Progenitor cell of endocrine pancreas (in vitro differentiated cells): ENCODE measurements around the gene PUSL1. TPM values are rescaled to one million over a fixed set of nuclear protein-coding genes. Genes with fewer than 3 reads are reported as not detected.
A peak's percentile ranks its signal among the peaks of the same experiment; 100 is the strongest.

Experiments
- DNase-seq: peaks from one replicate; pipeline ENCODE4 v3.0.0; 2021; ENCODE audit warnings: low spot score; ENCODE audit not compliant: unreplicated experiment
- H3K27ac Mint-ChIP-seq: 2 replicates; pipeline ENCODE4 v1.8.0; 2021; ENCODE audit warnings: mild to moderate bottlenecking, moderate library complexity, mixed read lengths
- H3K27me3 Mint-ChIP-seq: 2 replicates; pipeline ENCODE4 v1.8.0; 2021; ENCODE audit warnings: mixed read lengths
- H3K36me3 Mint-ChIP-seq: 2 replicates; pipeline ENCODE4 v1.8.0; 2022; ENCODE audit warnings: mixed read lengths; ENCODE audit not compliant: insufficient read depth
- H3K4me1 Mint-ChIP-seq: 2 replicates; pipeline ENCODE4 v1.8.0; 2021; ENCODE audit warnings: low read depth, mixed read lengths
- H3K4me3 Mint-ChIP-seq: 2 replicates; pipeline ENCODE4 v1.8.0; 2021; ENCODE audit warnings: low read depth, mild to moderate bottlenecking, moderate library complexity, mixed read lengths
- H3K9me3 Mint-ChIP-seq: 2 replicates; pipeline ENCODE4 v1.8.0; 2021; ENCODE audit warnings: low read depth, mixed read lengths
- total RNA-seq: library from RNA; stranded (reverse); gene quantifications from 2 replicates; pipeline ENCODE4 v1.2.1, GENCODE V29; 2021
- TF ChIP-seq, protein P1 (sequence below): fragments of 200-600 bp; sonication (generic); IDR thresholded peaks from one replicate; pipeline ENCODE4 v1.5.0; 2021; ENCODE audit warnings: antibody characterized with exemption, mild to moderate bottlenecking; ENCODE audit not compliant: unreplicated experiment

Gene PUSL1
- total RNA-seq, 1 donor from 2014 or later, result 13.8 TPM

DNA sequence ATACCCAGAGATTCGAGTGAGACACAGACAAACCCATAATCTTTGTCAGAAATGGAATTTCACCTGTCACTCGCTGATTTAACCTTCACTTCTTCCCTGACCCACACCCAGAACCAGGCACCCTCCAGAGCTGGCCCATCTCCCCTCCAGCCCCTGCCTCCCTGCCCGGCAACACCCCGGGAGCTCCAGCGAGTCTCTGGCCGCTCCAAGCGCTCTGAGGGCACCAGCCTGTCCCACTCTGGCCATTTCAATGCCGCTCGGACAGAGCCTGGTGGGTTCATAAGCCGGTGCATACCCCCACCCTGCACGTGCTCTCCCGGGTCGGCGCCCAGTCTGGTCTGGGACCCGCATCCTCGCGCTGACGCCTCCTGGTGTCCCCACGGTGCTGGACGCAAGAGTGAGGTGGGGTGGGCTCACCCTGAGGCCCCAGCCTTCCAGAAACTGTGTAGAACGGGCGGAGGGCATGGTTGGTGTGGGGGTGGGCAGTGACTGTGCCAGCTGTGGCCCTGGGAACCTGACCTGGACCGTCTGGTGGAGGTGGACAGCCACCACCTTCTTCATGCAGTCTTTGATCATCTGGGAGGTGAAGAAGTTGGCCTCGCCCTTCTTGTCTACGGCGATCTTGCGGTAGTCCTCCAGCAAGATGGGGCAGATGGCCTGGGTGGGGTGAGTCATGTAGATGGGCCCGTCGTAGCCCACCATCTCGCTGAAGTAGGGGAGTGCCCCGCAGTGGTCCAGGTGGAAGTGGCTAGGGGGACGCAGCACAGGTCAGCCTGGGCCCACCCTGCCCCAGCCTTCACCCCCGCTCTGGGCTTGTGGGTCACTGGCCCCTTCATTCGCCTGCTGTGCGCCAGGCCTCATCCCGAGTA is 10.6 kb downstream of the PUSL1 start:
- Mint-ChIP-seq H3K27me3 (no peaks in the 10 kb centered on the region), H3K9me3 (no peaks in the 10 kb centered on the region), H3K4me3 (no peak overlapping the region), H3K27ac (no peak overlapping the region), H3K36me3 (peaks cover 1% of the 10 kb centered on the region), H3K4me1 (peaks cover 9% of the 10 kb centered on the region)
- TF ChIP-seq, protein P1, sequence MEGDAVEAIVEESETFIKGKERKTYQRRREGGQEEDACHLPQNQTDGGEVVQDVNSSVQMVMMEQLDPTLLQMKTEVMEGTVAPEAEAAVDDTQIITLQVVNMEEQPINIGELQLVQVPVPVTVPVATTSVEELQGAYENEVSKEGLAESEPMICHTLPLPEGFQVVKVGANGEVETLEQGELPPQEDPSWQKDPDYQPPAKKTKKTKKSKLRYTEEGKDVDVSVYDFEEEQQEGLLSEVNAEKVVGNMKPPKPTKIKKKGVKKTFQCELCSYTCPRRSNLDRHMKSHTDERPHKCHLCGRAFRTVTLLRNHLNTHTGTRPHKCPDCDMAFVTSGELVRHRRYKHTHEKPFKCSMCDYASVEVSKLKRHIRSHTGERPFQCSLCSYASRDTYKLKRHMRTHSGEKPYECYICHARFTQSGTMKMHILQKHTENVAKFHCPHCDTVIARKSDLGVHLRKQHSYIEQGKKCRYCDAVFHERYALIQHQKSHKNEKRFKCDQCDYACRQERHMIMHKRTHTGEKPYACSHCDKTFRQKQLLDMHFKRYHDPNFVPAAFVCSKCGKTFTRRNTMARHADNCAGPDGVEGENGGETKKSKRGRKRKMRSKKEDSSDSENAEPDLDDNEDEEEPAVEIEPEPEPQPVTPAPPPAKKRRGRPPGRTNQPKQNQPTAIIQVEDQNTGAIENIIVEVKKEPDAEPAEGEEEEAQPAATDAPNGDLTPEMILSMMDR, result no peak
- DNase-seq, result no peak

GRCh38 chr1:1319646-1319941 is 11.2 kb downstream of the PUSL1 start:
- H3K4me3 Mint-ChIP-seq, result no peak overlapping the region
- H3K27ac Mint-ChIP-seq, result no peak overlapping the region
- no peaks in the 10 kb centered on the region for H3K9me3 Mint-ChIP-seq
- peaks cover 1% of the 10 kb centered on the region for H3K36me3 Mint-ChIP-seq
- no peak for DNase-seq
- H3K27me3 Mint-ChIP-seq, result no peaks in the 10 kb centered on the region
- TF ChIP-seq, protein P1, result no peak
- H3K4me1 Mint-ChIP-seq, result peaks cover 9% of the 10 kb centered on the region

DNA sequence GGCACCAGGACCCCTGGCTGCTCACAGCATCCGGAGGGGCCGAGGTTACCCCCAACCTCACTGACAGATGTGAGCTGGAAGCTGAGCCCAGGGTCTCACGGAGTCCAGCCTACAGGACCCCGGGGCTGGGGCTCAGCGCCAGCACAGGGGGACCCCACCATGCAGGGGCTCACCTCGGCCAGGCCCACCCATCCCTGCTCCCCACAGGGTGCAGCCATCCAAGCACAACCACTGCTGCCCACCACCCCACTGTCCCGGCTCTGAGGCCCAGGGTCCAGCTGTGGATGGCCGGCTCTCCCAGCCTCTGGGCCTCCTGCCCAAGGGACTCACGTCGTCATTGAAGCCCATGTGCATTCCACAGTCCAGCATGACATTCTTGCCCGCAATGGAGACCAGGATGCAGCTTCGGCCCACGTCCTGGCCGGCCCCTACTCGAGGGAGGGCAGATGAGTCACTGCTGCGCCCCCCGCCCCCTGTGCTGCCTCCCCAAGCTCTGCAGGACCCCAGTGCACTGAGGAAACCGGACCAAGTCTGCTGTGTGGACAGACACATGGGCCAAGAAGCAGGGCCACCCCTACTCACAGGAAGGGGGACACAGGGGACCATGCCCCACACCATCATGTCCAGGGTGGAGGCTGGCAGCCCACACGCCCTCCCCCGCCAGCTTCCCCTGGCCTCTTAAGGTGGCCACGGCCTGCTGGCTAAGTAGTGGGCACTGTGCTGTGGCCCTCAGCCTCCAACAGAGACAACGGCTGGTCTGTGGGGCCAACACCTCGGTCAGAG is 12.5 kb downstream of the PUSL1 start:
- Mint-ChIP-seq H3K4me3 (no peak overlapping the region), H3K27ac (no peak overlapping the region), H3K9me3 (no peaks in the 10 kb centered on the region), H3K4me1 (peaks cover 7% of the 10 kb centered on the region), H3K36me3 (peaks cover 1% of the 10 kb centered on the region), H3K27me3 (no peaks in the 10 kb centered on the region)
- DNase-seq, result no peak
- TF ChIP-seq, protein P1, result no peak

DNA sequence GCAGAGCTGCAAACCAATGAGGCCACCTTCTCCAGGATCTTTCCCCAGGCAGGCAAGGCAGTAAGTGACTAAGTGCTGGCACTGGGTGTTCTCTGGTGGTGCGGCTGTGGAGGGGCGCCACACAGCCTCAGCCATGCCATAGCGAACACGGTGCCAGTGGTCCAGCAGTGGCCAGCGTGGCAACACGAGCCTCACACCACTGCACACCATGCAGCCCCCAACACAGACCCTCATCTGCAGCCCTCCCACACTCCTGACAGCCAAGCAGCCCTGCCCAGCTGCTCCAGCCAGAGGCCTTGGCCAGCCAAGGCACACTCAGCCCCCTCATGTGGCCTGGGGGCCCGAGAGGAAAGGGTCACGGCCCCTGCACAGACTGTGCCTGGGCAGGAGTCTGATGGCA is 13.1 kb downstream of the PUSL1 start:
- Mint-ChIP-seq H3K4me3 (no peak overlapping the region), H3K4me1 (peaks cover 7% of the 10 kb centered on the region), H3K36me3 (peaks cover 1% of the 10 kb centered on the region), H3K9me3 (no peaks in the 10 kb centered on the region), H3K27ac (no peak overlapping the region), H3K27me3 (no peaks in the 10 kb centered on the region)
- no peak for DNase-seq
- TF ChIP-seq, protein P1, result no peak

- Mint-ChIP-seq H3K27me3 (no peaks in the 10 kb centered on the region), H3K27ac (peak overlapping the region; percentile 57), H3K9me3 (no peaks in the 10 kb centered on the region), H3K4me3 (peak overlapping the region; percentile 83), H3K36me3 (peaks cover 1% of the 10 kb centered on the region), H3K4me1 (peaks cover 7% of the 10 kb centered on the region)
- DNase-seq, result no peak
- TF ChIP-seq, protein P1, result no peak
Measured at GRCh38 chr1:1322418-1322817, 14.0 kb downstream of the PUSL1 start.
